NCI-H128 (cell line): ENCODE results near the gene CD320.
"Not testable (repeated sequence)": the region's sequence is repeated elsewhere in the genome, so short reads cannot be mapped to it uniquely, and the experiment has no call there.

ENCODE experiments used
- DNase-seq: peaks from one replicate; lab custom pipeline; 2025; ENCODE audit not compliant: unreplicated experiment; lab: John Stamatoyannopoulos, UW

The CD320 gene

GRCh38 chr19:8310342-8311055 lies 2.3 kb upstream of the CD320 start:
- DNase-seq = no peak

DNA sequence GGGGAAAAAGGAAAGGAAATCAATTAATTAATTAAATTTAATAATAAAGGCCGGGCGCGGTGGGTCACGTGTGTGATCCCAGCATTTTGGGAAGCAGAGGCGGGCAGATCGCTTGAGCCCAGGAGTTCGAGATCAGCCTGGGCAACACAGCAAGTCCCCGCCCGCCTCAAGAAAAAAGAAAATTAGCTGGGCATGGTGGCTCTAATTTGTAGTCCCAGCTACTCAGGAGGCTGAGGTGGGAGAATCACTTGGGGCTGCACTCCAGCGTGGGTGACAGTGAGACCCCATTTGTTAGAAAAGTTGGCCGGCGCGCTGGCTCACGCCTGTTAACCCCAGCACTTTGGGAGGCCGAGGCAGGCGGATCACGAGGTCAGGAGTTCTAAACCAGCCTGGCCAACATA lies 733 bp upstream of the CD320 start:
- DNase-seq = no peak

GRCh38 chr19:8307400-8307964 lies 676 bp downstream of the CD320 start:
- DNase-seq = no peak

DNA sequence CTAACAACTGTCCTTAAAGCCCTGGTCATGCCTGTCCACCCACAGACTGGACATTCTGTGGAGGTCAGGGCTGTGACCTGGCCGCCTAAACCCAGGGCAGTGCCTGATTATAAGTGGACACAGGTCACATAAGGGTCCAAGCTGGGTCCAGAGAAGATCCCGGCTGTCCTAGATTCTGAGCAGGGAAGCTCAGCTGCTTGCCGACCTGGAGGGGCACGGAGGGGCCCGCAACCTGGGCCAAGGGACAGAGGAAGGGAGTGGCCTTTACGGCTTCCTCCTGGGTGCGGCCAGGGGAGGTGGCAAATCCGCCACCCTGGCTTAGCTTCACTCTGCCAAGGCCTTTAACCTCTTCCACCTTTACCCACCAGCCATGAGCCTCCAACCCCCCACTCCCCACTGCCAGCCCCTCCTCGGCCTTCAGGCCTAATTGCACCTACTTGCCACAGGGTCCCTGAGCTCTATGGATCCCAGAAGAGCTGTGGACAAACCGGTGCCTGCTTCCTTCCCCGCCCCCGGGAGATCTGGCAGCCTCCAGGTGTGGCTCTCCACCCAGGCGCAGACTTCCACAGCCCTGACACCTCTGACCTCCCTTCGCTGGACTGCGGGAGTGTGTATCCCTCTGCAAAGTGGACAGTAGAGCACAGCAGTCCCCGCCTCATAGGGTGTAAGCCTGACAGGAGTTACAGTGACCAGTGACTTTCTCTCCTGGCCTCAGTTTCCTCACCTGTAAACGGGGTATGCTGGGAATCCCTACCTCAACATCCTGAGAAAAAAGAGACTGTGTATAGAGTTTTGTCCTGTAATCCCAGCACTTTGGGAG lies 1.7 kb downstream of the CD320 start:
- DNase-seq = no peak

GRCh38 chr19:8305798-8306197 lies 2.4 kb downstream of the CD320 start:
- DNase-seq = no peak

DNA sequence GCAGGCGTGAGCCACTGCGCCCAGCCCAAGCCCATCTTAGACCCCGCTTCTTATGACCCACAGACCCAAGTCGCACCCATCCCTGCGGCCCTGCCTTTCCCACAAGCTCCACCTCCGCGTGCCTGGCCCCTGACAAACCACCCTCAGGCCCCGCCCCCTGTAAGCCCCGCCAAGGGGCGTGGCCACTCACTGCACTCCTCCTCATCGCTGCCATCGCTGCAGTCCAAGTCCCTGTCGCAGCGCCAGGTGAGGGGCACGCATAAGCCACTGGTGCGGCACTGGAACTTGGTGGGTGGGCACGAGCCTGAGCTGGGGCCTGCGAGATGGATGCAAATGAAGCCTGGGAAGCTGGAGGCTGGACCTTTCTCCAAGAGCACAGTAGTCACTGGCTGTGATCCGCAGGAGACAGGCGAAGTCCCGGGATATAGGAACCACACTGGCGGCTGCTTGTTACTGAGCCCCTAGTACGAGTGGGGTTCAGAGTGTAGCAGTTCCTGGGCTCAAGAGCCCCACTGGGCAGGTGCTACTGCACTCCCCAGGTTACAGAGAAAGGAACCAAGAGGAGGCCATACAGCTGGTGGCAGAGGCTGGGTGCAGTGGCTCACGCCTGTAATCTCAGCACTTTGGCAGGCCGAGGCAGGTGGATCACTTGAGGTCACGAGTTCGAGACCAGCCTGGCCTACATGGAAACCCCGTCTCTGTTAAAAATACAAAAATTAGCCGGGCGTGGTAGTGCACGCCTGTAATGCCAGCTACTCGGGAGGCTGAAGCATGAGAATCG lies 3.1 kb downstream of the CD320 start:
- no peak for DNase-seq

DNA sequence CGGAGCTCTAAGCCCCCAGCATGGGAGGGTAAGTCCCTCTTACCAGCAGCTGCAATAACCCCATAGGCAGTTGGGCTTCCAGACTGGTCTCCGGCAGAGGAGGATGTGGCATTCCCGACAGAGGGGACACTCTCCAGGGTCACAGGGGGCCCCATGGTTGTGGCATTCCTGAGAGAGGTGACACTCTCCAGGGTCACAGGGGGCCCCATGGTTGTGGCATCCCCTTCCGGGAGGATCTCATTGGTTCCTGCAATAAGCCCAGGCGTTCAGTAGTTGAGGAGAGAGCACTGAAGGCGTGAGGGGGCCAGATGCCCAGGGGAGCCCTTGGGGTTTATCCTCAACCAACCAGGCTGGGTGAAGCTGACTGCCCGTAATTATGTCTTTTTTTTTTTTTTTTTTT lies 5.4 kb downstream of the CD320 start:
- DNase-seq = no peak

DNA sequence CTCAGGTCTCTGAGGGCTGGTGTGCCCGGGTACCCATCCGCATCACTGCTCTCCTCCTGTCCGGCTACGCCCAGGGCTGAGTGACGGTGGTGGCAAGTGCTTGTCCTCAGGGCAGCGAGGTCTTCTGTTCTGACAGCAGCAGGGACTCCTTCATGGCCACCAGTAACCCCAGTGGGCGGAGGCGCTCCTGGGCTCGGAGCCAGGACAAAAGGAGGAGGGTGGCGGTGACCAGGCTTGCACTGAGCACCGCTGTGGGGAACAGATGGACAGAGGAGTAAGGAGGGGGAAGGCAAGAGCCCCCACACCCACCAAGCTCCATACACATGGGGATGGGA lies 5.8 kb downstream of the CD320 start:
- DNase-seq = no peak

- not testable (repeated sequence) for DNase-seq
Observed at GRCh38 chr19:8291337-8291736, 16.8 kb downstream of the CD320 start.

DNA sequence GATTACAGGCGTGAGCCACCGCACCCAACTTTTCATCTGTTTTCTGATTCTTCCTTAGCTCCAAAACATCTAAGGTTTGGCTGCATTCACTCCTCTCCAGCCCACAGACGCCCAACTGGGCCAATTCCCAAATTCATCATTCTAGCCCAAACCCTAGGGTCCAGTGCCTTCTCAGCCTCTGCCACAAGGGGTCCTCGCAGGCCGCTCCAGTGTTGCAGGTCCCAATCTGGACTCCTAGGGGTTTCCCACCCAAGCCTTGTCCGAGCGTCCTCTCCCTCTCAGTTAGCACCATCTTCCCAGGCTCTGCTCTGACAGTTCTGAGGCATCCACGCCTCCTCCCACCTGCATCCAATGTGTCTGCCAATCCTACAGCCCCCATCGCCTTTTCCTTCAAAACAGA lies 31.6 kb downstream of the CD320 start:
- not testable (repeated sequence) for DNase-seq

DNA sequence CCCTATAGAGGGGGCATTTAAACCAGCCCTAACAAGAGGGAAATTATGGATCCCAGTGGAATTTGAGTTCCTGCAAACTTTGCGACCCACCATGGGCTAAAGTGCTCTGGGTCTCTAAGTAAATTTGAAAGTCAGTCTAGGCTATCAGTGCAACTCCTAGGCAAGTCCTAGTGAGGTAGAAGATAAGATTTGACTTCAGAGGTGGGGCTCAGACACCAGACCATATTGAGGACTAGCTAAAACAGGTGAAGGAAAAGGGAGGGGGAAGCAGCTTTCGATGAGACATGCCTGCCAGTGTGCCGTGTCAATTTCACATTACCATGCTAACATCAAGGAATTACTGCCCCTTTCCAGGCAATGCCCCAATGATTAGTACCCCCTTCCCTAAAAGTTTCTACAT lies 38.4 kb downstream of the CD320 start:
- DNase-seq = no peak

DNA sequence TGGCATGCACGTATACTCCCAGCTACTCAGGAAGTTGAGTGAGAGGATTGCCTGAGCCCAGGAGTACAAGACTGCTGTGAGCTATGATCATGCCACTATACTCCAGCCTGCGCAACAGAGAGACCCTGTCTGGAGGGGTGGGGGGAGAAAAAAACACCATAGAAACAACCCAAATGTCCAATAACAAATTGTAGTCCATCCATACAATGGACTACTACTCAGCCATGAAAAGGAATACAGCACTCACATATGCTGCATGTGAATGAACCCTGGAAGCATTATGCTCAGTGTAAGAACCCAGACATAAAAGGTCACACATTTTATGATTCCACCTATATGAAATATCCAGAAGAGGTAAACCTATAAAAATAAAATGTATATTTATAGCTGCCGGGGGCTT lies 42.3 kb downstream of the CD320 start:
- DNase-seq = no peak

DNA sequence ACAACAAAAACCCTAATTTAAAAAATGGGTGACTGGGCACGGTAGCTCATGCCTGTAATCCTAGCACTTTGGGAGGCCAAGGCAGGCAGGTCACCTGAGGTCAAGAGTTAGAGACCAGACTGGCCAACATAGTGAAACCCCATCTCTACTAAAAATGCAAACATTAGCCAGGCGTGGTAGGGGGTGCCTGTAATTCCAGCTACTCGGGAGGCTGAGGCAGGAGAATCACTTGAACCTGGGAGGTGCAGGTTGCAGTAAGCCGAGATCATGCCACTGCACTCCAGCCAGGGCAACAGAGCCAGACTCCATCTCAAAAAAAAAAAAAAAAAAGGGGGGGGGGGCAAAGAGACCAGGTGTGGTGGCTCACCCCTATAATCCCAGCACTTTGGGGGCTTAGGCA lies 43.9 kb downstream of the CD320 start:
- DNase-seq = not testable (repeated sequence)

- no peak for DNase-seq
Observed at GRCh38 chr19:8262431-8262830, 45.7 kb downstream of the CD320 start.

- no peak for DNase-seq
Observed at GRCh38 chr19:8261881-8262280, 46.3 kb downstream of the CD320 start.

GRCh38 chr19:8261347-8261746 lies 46.8 kb downstream of the CD320 start:
- DNase-seq = no peak

GRCh38 chr19:8259922-8260247 lies 48.3 kb downstream of the CD320 start:
- DNase-seq = no peak

DNA sequence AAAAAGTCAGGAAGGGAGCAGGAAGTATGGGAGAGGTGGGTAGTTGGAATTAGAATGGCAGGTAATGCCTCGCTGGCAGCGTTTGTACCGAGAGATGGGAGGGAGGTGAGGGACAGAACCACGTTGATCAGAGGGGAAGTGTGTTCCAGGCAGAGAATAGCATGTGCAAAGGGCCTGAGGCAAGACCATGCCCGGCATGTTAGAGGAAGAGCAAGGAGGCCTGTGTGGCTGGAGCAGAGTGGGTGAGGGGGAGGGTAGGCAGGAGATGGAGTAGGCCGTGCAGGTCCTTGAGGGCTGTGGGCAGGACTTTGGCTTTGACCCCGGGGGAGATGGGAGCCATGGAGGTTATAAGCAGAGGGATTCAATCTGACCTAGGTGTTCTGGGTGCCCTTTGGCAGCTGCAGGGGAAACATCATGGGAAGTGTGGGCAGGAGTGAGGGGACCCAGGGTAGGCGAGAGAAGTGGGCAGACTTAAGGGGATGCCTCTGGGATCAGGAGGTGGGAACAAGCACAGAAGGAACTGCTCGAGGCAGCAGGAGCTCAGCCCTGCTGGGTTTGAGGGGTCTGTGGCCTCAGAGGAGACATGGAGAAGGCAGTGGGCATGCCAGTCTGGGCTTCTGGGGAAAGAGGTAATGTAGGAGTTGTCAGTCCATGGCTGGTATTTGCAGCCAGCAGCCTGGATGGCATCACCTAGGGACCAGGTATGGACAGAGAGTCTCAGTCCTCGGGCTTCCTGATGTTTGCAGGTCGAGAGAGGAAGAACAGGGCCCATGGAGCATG lies 48.8 kb downstream of the CD320 start:
- DNase-seq = no peak

DNA sequence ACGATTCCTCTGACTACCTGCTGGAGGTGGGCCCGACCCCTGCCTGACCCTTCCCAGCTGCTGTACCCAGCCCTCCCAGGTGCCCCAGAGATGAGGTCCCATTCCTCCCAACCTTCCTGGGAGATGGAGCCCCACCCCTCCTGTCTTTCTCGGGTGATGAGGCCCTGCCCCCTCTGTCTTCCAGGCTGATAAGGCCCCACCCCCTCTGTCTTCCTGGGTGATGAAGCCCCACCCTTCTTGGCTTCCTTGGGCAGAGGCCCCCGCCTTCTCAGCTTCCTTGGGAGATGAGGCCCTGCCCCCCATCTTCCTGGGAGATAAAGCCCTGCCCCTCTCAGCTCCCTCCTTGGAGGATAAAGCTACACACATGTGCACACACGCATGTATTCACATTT lies 51.1 kb downstream of the CD320 start:
- DNase-seq = no peak

- no peak for DNase-seq
Observed at GRCh38 chr19:8256276-8257051, 51.7 kb downstream of the CD320 start.
